ENCODE data around the gene C11orf65. TPM values are rescaled to one million over a fixed set of nuclear protein-coding genes. Genes with fewer than 3 reads are reported as not detected.

The C11orf65 gene, protein sequence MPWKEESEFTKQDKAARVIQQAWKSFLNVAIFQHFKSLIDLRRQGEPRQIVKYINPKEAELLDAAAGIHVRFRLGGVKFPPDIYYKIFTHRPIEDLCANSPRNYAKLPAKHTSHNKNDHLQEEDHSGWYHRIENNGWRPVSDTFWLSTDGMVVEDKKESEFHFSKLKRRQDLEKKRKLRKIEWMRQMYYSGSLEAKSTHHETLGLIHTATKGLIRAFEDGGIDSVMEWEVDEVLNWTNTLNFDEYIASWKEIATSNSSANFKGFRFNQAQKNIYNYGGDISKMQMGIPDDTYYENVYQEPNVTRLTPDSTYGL
- 1.3 TPM for total RNA-seq
- long read RNA-seq, partial matches to known transcripts: 0 of 5 reads
- long read RNA-seq, other reads (novel, unspliced or antisense): 5 of 5 reads

DNA sequence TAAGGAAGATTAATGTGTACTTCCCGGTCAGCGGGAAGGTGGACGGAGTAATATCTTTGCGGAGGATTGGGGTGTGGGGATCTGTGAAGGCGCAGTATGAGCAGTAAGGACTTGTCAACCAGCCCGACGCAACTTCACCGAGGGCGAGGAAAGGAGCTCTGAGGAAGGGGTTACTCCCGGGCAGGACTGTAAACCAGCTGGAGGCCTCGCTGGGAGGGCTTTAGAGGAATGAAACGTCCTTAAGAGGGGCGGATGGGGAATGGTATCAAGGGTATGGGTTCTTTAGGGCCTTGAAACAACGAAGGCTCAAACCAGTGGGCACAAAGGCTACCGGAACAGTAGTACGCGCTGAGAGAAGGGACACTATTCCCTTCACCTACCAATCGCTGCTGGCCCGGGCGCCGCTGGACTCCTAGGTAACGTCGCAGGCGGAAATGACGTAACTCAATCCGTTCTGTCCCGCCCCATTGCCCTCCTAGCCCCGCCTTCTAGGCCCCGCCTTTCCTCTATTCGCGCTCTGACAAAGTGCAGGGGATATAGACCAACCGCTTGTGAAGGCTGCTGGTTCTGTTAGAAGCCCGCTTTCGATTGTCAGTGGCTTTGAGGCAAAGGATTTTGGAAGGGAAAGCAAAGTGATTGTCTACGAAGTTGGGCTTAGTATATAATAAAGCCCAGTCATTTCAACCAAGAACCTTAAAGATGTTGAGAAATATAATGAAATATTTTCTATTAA, at the start of gene C11orf65:
TSS of gene C11orf65 (minus strand) at position 439 of the 733 bp plus-strand sequence. CDS start 5,970 bp downstream, outside the sequence.
- Histone ChIP-seq H3K36me3 (no peaks in the 10 kb centered on the region), H3K9me3 (no peaks in the 10 kb centered on the region), H3K27ac (peak within 1 kb of the TSS; percentile 99), H3K4me1 (peaks cover 7% of the 10 kb centered on the region), H3K4me3 (peak within 1 kb of the TSS; percentile 65), H3K27me3 (ENCODE audit: low read depth) (no peaks in the 10 kb centered on the region)
- ATAC-seq: peak; percentile 100
- DNase-seq: peak; percentile 96
- TF ChIP-seq, protein P1, sequence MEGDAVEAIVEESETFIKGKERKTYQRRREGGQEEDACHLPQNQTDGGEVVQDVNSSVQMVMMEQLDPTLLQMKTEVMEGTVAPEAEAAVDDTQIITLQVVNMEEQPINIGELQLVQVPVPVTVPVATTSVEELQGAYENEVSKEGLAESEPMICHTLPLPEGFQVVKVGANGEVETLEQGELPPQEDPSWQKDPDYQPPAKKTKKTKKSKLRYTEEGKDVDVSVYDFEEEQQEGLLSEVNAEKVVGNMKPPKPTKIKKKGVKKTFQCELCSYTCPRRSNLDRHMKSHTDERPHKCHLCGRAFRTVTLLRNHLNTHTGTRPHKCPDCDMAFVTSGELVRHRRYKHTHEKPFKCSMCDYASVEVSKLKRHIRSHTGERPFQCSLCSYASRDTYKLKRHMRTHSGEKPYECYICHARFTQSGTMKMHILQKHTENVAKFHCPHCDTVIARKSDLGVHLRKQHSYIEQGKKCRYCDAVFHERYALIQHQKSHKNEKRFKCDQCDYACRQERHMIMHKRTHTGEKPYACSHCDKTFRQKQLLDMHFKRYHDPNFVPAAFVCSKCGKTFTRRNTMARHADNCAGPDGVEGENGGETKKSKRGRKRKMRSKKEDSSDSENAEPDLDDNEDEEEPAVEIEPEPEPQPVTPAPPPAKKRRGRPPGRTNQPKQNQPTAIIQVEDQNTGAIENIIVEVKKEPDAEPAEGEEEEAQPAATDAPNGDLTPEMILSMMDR (IDR thresholded peaks at IDR 0.05): no peak
- intact Hi-C loops (cut with DNase I): no loop called here

DNA sequence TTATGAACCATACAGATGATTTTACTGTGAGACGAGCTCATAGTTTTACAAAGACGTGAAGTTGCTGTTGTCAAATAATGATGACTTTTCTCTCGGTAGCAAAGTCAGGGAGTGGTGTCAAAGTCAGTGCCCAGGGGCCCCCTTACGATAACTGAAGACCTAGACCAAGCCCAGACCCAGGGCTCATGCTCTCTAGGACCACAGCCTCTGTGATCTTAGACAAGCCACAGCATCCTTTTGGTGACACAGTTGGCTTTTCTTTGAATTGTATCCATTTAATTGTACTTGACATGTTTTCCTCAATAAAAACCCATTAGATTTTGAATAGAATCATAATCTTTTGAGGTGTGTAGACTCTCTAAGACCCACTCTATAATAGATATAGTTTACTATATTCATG, 48.8 kb upstream of the C11orf65 start:
- no peaks in the 10 kb centered on the region for H3K9me3 ChIP-seq
- H3K4me3 ChIP-seq: no peak overlapping the region
- H3K27me3 ChIP-seq (ENCODE audit: low read depth): no peaks in the 10 kb centered on the region
- no peak for DNase-seq
- intact Hi-C loops (cut with DNase I): no loop called here
- TF ChIP-seq, protein P1 (IDR thresholded peaks at IDR 0.05): no peak
- peaks cover 42% of the 10 kb centered on the region for H3K36me3 ChIP-seq
- ATAC-seq: no peak
- H3K27ac ChIP-seq: no peak overlapping the region
- no peaks in the 10 kb centered on the region for H3K4me1 ChIP-seq

DNA sequence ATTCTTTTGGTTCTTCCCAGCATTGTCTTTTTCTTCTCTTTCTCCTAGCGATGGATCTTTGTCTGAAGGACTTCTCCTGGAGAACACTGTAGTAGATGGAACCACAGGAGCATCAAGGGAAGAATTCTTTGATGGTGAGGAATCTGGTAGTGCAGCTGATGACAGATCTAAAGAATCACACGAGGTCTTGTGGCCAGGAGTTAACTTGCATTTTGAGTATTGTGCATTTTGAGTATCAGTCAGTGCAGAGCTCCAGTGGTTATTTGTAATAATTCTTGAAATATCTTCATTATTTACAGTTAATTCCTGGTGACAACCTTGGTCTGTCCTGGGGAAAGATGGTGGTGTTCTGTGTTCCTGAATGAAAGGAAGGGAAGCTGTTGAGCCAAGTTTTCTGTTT, 45.4 kb upstream of the C11orf65 start:
- H3K4me1 ChIP-seq: no peaks in the 10 kb centered on the region
- TF ChIP-seq, protein P1 (IDR thresholded peaks at IDR 0.05): no peak
- ATAC-seq: no peak
- no peak overlapping the region for H3K27ac ChIP-seq
- H3K4me3 ChIP-seq: no peak overlapping the region
- intact Hi-C loops (cut with DNase I): no loop called here
- no peaks in the 10 kb centered on the region for H3K9me3 ChIP-seq
- DNase-seq: no peak
- H3K36me3 ChIP-seq: peaks cover 34% of the 10 kb centered on the region
- H3K27me3 ChIP-seq (ENCODE audit: low read depth): no peaks in the 10 kb centered on the region

DNA sequence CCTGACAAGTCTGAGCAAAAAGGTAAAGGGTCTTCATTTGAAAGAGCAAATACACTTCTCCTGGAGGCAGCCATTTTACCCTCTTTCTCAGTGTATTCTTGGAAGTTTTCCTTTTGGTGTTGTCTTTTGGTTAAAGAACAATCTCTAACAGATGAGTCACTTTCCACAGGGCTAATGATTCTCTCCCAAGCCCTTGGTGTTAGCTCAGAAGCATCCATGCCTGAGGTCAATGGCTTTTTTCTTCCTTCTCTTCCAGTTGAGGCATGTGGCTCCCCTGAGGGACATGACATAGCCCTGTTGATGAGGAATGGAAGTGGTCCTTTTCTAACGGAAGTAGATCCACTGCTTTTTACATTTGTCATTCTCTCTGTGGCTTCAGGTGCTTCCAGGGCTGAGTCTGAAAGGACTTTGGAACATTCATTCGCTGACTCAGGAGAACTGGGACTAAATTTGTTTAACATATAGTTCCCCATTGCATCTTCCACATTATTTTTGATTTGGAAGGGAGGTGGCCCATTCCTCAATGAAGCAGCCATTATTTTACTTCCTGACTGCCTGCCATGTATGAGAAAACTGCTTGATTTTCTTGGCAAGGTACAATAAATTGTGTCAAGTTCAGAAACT, 44.6 kb upstream of the C11orf65 start:
- peaks cover 26% of the 10 kb centered on the region for H3K36me3 ChIP-seq
- no peaks in the 10 kb centered on the region for H3K4me1 ChIP-seq
- DNase-seq (no peak), ATAC-seq (no peak)
- TF ChIP-seq, protein P1 (IDR thresholded peaks at IDR 0.05): no peak
- H3K9me3 ChIP-seq: no peaks in the 10 kb centered on the region
- no peaks in the 10 kb centered on the region for H3K27me3 ChIP-seq (ENCODE audit: low read depth)
- H3K4me3 ChIP-seq: no peak overlapping the region
- no peak overlapping the region for H3K27ac ChIP-seq
- intact Hi-C loops (cut with DNase I): no loop called here

DNA sequence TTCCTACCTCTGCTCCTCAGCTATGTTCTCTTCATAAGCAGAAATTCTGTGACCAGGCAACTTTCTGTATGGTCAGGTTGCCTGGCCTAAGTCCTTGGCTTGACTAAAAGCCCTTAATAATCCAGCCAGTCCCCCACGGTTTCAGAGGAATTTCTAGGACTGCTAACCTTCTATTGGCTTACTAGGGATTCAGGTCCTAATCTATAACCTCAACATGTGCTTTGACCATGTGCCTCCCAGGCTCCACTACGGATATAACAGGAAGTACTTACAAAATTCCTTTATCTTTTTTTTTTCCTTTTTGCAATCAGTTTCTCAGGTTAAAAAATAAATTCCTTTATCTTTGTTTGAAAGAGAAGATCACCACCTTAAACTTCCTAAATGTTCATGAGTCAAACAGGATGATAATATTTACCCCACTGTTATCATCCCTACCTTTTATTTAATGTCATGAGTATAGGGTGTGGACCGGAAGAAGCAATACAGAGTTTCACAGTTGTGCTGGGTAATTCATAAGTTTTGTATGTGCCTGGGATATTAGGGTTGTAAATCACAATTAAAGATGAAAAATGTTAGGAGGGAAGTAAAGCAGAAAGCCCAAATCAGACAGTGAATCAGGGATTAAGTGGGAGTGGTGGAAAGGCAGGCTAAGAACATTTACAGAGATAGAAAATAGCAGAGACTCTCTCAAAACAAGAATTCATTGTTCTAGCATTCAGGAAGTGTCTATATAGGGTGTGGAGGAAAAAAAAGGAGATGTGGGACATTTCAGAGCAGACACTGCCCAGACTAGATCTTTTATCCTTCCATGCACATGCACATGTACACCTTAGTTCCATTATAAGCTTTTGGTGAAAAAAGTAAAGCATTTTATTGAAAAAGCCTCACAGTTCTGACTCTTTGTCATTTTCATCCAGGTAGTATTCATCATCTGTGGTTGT, 41.6 kb upstream of the C11orf65 start:
- H3K27ac ChIP-seq: no peak overlapping the region
- intact Hi-C loops (cut with DNase I): no loop called here

More for the DNA sequence above, 41.6 kb upstream of the C11orf65 start:
- ATAC-seq (no peak), DNase-seq (no peak)
- peaks cover 9% of the 10 kb centered on the region for H3K36me3 ChIP-seq
- no peaks in the 10 kb centered on the region for H3K9me3 ChIP-seq
- TF ChIP-seq, protein P1 (IDR thresholded peaks at IDR 0.05): no peak
- no peaks in the 10 kb centered on the region for H3K27me3 ChIP-seq (ENCODE audit: low read depth)
- no peaks in the 10 kb centered on the region for H3K4me1 ChIP-seq
- H3K4me3 ChIP-seq: no peak overlapping the region
